Heart left ventricle (tissue), 16 donors: ENCODE data around the gene SWSAP1. TPM values are rescaled to one million over a fixed set of nuclear protein-coding genes. Genes with fewer than 3 reads are reported as not detected.
"Not testable (repeated sequence)": the region's sequence is repeated elsewhere in the genome, so short reads cannot be mapped to it uniquely, and the experiment has no call there.

Experiments
- ATAC-seq, 4 donors: fragments of 200-7000 bp; cut with Tn5 transposase; one replicate each; pipeline ENCODE4 v1.9.1; 2020 to 2022; ENCODE audit warnings: moderate library complexity in 4 of 4, mild to moderate bottlenecking in 3 of 4, moderate number of reproducible peaks in 1 of 4
- DNase-seq, 5 donors: peaks; one replicate each; pipeline ENCODE4 v3.0.0-alpha.2; 2020
- H3K27ac ChIP-seq, 12 donors: fragments of 200-600 bp; sonication (generic) in 4 of 12; one replicate each; pipeline versions ENCODE4 v1.5.0 to v1.8.0; 2016 to 2022; ENCODE audit warnings: mild to moderate bottlenecking in 2 of 12
- H3K27me3 ChIP-seq, 9 donors: fragments of 200-600 bp; sonication (generic) in 2 of 9; one replicate each; pipeline versions ENCODE4 v1.5.1 to v1.8.0; 2016 to 2022; ENCODE audit warnings: mild to moderate bottlenecking in 3 of 9
- H3K36me3 ChIP-seq, 9 donors: fragments of 200-600 bp; sonication (generic) in 2 of 9; one replicate each; pipeline versions ENCODE4 v1.5.0 to v1.8.0; 2018 to 2022; ENCODE audit warnings: mild to moderate bottlenecking in 2 of 9
- H3K4me1 ChIP-seq, 12 donors: fragments of 200-600 bp; sonication (generic) in 4 of 12; one replicate each; pipeline versions ENCODE4 v1.5.0 to v1.8.0; 2016 to 2022; ENCODE audit warnings: mild to moderate bottlenecking in 3 of 12
- H3K4me3 ChIP-seq, 12 donors: fragments of 200-600 bp; sonication (generic) in 4 of 12; one replicate each; pipeline versions ENCODE4 v1.5.0 to v1.8.0; 2017 to 2022; ENCODE audit warnings: mild to moderate bottlenecking in 9 of 12, moderate library complexity in 4 of 12
- H3K9me3 ChIP-seq, 12 donors: fragments of 200-600 bp; sonication (generic) in 4 of 12; one replicate each; pipeline versions ENCODE4 v1.5.0 to v1.8.0; 2016 to 2022; ENCODE audit warnings: mild to moderate bottlenecking in 1 of 12
- POLR2A ChIP-seq, 2 donors: fragments of 450-650 bp; IDR thresholded peaks; one replicate each; pipeline ENCODE4 v1.6.1; 2017; ENCODE audit warnings: antibody characterized with exemption in 2 of 2, mild to moderate bottlenecking in 2 of 2, moderate library complexity in 2 of 2
- WGBS, 4 donors: extraction: QIAGEN DNeasy Blood & Tissue Kit in 2 of 4; methylation state at CpG; one replicate each; pipeline versions ENCODE4 v1.1.5 to v1.1.7; 2013 to 2018; 5-methylcytosine and 5-hydroxymethylcytosine counted together
- intact Hi-C, 10 donors: fragments of 100-400 bp; cut with DNase I; formaldehyde crosslinking; loops; one replicate each; pipeline versions ENCODE4 v1.11.1 to v1.14.2; 2022
- polyA plus RNA-seq, 2 donors: library from polyadenylated mRNA; stranded (reverse); fragments of 200-250 nt; gene quantifications; one replicate each; pipeline ENCODE4 v1.2.3, GENCODE V29; 2013
- total RNA-seq, 9 donors: library from RNA; depleted of rRNA in 2 of 9; stranded (reverse); fragments of >200 nt in 2 of 9; fragmentation: NEBNext Ultra II Directional in 3 of 9; extraction: Animal tissue kit (Norgen Biotek cat#: 25700) in 3 of 9; gene quantifications; one replicate each; pipeline versions ENCODE4 v1.1.0 to v1.2.4, GENCODE V29; 2016 to 2023
- TF ChIP-seq, protein P1 (sequence below), 12 donors: fragments of 200-600 bp; sonication (generic) in 4 of 12; IDR thresholded peaks; one replicate each; pipeline versions ENCODE4 v1.5.0 to v1.8.0; 2018 to 2022; ENCODE audit warnings: antibody characterized with exemption in 12 of 12, mild to moderate bottlenecking in 5 of 12
- donor health status: ischemic (EF 13 %, LVEDD 7.1; RV severe dilation, severe dysfunction).
- donor health status: healthy with polysubstance abuse.
- donor health status: DM: no; HTN: yes; CAD: no.
- donor health status: DM: no; HTN: no; CAD: no.
- donor health status: ischemic (EF 25% LVEDD 6.9; RV normal size, moderate dysfunction).
- donor health status: ischemic (EF 25% LVEDD 5.7; RV mildly dilated, moderate dysfunction).
- donor health status: healthy.
- donor health status: DM: yes; HTN: yes; CAD: no.
- donor health status: ischemic (EF 35%, LVEDD 5.7; RV mildly dilated, moderate dysfunction).
- donor health status: nonischemic (EF 11% LVEDD 7.7; RV severe dilation, severe dysfunction).
- donor health status: DM: yes; HTN: yes; CAD: no.
- donor health status: PGD.
- donor health status: ischemic (EF 29% LVEDD 5.4; RV normal size, mild dysfunction).
- donor health status: nonischemic (EF 23%, LVEDD 6.1; RV moderate dilation, normal function).

SWSAP1 gene
- total and polyA plus RNA-seq, 11 donors, result 0.67 to 2.1 (median 1.6) TPM

DNA sequence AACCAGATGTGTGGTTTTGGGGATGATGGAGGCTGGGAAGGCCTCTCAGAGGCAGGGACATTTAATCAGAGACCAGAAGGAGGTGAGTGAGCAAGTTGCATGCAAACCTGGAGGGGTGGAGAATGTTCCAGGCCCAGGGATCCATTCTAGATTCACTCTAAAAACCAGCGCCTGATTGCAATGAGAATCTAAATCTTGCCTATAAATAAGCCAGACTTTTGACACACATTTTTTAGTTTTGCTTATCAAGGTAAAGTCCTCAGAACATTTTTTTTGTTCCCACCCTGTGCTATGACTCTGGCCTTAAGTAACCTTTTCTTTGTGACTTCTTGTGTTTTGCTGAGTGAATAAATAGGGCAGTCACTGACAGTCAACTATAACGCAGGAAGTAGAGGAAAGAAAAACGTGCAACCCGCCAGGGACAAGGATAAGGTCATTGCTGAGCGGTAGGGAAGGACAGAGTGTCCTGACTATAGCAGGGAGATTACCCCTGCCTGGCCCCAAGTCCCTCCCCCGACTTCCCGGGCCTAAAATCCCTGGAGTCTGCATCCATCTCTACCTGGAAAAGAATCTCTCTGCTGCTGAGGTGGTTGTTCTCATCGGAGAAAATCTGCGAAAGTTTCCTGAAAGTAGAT, 30.2 kb downstream of the SWSAP1 start:
- DNase-seq (no peak), ATAC-seq (peak; percentile 31 to 68 (median 52))
- H3K27ac ChIP-seq, result peak overlapping the region in 2 of 12 donors; percentile 25 to 40
- no peak overlapping the region for H3K4me3 ChIP-seq
- TF ChIP-seq, protein P1, sequence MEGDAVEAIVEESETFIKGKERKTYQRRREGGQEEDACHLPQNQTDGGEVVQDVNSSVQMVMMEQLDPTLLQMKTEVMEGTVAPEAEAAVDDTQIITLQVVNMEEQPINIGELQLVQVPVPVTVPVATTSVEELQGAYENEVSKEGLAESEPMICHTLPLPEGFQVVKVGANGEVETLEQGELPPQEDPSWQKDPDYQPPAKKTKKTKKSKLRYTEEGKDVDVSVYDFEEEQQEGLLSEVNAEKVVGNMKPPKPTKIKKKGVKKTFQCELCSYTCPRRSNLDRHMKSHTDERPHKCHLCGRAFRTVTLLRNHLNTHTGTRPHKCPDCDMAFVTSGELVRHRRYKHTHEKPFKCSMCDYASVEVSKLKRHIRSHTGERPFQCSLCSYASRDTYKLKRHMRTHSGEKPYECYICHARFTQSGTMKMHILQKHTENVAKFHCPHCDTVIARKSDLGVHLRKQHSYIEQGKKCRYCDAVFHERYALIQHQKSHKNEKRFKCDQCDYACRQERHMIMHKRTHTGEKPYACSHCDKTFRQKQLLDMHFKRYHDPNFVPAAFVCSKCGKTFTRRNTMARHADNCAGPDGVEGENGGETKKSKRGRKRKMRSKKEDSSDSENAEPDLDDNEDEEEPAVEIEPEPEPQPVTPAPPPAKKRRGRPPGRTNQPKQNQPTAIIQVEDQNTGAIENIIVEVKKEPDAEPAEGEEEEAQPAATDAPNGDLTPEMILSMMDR (IDR thresholded peaks at IDR 0.05), result no peak
- no peak for TF ChIP-seq POLR2A (IDR thresholded peaks at IDR 0.05)
- WGBS, 4 donors, result 41 to 44% (median 43%) methylated on average over 9 of the region's 9 CpGs
- peaks cover 0 to 4% (median 0%) of the 10 kb centered on the region in 9 donors for H3K36me3 ChIP-seq
- intact Hi-C loops, result no loop called here
- H3K9me3 ChIP-seq, result no peaks in the 10 kb centered on the region
- peaks cover 0 to 9% (median 0%) of the 10 kb centered on the region in 12 donors for H3K4me1 ChIP-seq
- H3K27me3 ChIP-seq, result peaks cover 0 to 10% (median 0%) of the 10 kb centered on the region in 9 donors

DNA sequence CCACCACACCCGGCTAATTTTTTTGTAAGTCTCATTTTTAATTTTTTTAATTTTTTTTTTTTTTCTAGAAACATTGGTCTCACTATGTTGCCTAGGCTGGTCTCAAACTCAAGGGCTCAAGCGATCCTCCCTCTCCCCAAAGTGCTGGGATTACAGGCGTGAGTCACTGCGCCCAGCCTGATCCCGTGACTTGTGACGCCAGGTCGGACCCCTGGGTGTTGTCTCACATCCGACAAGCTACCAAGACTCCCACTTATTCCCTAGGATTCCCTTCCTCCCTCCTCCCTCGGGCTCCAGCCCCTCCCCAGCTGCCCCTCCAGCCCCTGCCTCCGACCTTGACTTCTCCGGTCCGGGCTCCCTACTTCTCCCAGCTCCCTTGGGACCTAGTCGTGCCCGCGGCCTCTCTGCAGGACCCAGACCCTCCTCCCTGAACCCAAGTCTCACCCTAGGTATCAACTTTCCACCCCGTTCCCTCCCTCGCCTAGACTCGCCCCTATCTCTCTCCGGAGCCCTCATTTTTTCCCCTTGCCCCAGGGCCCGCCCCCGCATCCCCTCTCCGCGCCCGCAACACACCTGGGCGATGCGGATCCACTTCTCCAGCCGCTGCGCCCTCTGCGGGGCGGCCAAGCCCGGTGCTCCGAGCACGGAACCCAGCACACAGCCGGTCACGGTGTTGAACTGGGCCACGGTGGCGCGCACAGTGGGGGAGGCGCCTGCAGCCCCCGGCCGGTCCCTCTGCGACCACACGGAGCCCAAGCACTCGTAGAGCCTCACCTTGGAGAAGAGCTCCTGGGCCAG, 31.6 kb downstream of the SWSAP1 start:
- Histone ChIP-seq H3K27me3 (peaks cover 0 to 10% (median 0%) of the 10 kb centered on the region in 9 donors), H3K36me3 (peaks cover 0 to 4% (median 0%) of the 10 kb centered on the region in 9 donors), H3K9me3 (no peaks in the 10 kb centered on the region), H3K4me1 (peaks cover 0 to 9% (median 0%) of the 10 kb centered on the region in 12 donors), H3K4me3 (no peak overlapping the region), H3K27ac (no peak overlapping the region)
- no peak for TF ChIP-seq POLR2A (IDR thresholded peaks at IDR 0.05)
- TF ChIP-seq, protein P1 (IDR thresholded peaks at IDR 0.05), result peak in 9 of 12 donors; percentile 23 to 54 (median 33)
- DNase-seq (peak in 1 of 5 donors; percentile 28), ATAC-seq (peak; percentile 45 to 80 (median 60))
- 24 to 36% (median 31%) methylated on average over 37 to 44 of the region's 44 CpGs for WGBS, 4 donors
- intact Hi-C loops, result no loop called here

DNA sequence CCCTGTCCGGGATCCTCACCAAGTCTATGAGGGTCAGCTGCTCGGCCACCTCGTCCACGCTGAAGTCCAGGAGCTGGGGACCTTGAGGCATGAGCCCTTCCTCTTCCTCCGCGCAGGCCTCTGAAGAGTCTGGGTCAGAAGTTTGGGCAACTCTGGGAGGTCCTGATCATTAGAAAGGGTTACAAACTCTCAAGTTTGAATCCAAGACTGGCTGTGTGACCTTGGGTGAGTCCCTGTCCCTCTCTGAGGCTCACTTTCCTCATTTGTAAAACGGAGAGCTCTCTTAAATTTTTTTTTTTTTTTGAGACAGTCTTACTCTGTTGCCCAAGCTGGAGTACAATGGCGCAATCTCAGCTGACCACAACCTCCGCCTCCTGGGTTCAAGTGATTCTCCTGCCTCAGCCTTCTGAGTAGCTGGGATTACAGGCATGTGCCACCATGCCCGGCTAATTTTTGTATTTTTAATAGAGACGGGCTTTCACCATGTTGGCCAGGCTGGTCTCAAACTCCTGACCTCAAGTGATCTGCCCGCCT, 32.3 kb downstream of the SWSAP1 start:
- H3K4me1 ChIP-seq, H3K4me3 ChIP-seq, ATAC-seq, H3K27ac ChIP-seq, intact Hi-C loops, H3K9me3 ChIP-seq, DNase-seq, H3K27me3 ChIP-seq, H3K36me3 ChIP-seq: not testable (repeated sequence)
- WGBS, 4 donors, result 76 to 81% (median 77%) methylated on average over 11 to 12 of the region's 12 CpGs

DNA sequence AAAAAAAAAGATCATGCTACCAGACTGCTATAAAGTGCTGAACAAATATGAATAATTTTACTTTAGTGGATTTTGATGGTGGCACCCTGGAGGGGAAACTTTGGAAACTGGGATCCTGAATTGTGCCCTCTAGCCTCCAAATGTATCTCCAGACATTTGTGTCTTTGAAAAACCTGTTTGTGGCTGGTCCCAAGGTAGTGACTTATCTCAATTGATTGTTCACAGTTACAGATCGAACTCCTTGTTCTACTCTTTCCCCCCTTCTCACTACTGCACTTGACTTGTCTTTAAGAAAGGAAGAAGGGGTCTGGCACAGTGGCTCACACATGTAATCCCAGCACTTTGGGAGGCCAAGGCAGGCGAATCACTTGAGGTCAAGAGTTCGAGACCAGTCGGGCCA, 34.1 kb downstream of the SWSAP1 start:
- 85 to 90% (median 88%) methylated on average over 4 of the region's 4 CpGs for WGBS, 4 donors
- H3K36me3 ChIP-seq, result peaks cover 0 to 5% (median 0%) of the 10 kb centered on the region in 9 donors
- TF ChIP-seq, protein P1 (IDR thresholded peaks at IDR 0.05), result no peak
- TF ChIP-seq POLR2A (IDR thresholded peaks at IDR 0.05), result no peak
- DNase-seq (no peak), ATAC-seq (no peak)
- intact Hi-C loops, result no loop called here
- H3K4me1 ChIP-seq, result peaks cover 0 to 9% (median 0%) of the 10 kb centered on the region in 12 donors
- H3K9me3 ChIP-seq, result no peaks in the 10 kb centered on the region
- no peak overlapping the region for H3K4me3 ChIP-seq
- no peak overlapping the region for H3K27ac ChIP-seq
- peaks cover 0 to 10% (median 0%) of the 10 kb centered on the region in 9 donors for H3K27me3 ChIP-seq
